H9 (cell line): ENCODE data around the gene GAL3ST2. TPM values are rescaled to one million over a fixed set of nuclear protein-coding genes. Genes with fewer than 3 reads are reported as not detected.

Experiments used
- DNase-seq: peaks from one replicate; pipeline ENCODE4 v3.0.0-alpha.2; 2017
- H2AFZ ChIP-seq: one replicate; pipeline ENCODE4 v1.6.1; 2013; ENCODE audit warnings: mild to moderate bottlenecking, low read length, control low read depth, moderate library complexity
- H2AK5ac ChIP-seq: 2 replicates; pipeline ENCODE4 v1.6.1; 2013; ENCODE audit warnings: low read length, control low read depth, mixed read lengths; ENCODE audit not compliant: insufficient read length
- H2BK120ac ChIP-seq: one replicate; pipeline ENCODE4 v1.6.1; 2013; ENCODE audit warnings: low read depth, mild to moderate bottlenecking, low read length, control low read depth, inconsistent platforms; ENCODE audit not compliant: poor library complexity, severe bottlenecking
- H2BK12ac ChIP-seq: 2 replicates; pipeline ENCODE4 v1.6.1; 2013; ENCODE audit warnings: low read length, control low read depth, mixed read lengths, low read depth; ENCODE audit not compliant: insufficient read length
- H2BK15ac ChIP-seq: 2 replicates; pipeline ENCODE4 v1.6.1; 2013; ENCODE audit warnings: low read depth, low read length, control low read depth
- H2BK20ac ChIP-seq: one replicate; pipeline ENCODE4 v1.6.1; 2013; ENCODE audit warnings: low read depth, mild to moderate bottlenecking, low read length, control low read depth, inconsistent platforms; ENCODE audit not compliant: poor library complexity, severe bottlenecking
- H2BK5ac ChIP-seq: 2 replicates; pipeline ENCODE4 v1.6.1; 2013; ENCODE audit warnings: low read length, control low read depth, mixed read lengths; ENCODE audit not compliant: insufficient read length
- H3K14ac ChIP-seq: 2 replicates; pipeline ENCODE4 v1.6.1; 2013; ENCODE audit warnings: low read length, control low read depth; ENCODE audit not compliant: insufficient read depth
- H3K18ac ChIP-seq: 2 replicates; pipeline ENCODE4 v1.6.1; 2013; ENCODE audit warnings: low read depth, mild to moderate bottlenecking, mixed read lengths, low read length, control low read depth; ENCODE audit not compliant: insufficient read length
- H3K23ac ChIP-seq: 2 replicates; pipeline ENCODE4 v1.6.1; 2013; ENCODE audit warnings: low read length, control low read depth, mixed read lengths, low read depth; ENCODE audit not compliant: insufficient read length
- H3K23me2 ChIP-seq: 2 replicates; pipeline ENCODE4 v1.6.1; 2013; ENCODE audit warnings: low read depth, mild to moderate bottlenecking, mixed read lengths, low read length, control low read depth; ENCODE audit not compliant: insufficient read length, poor library complexity, severe bottlenecking
- H3K27ac ChIP-seq: 2 replicates; pipeline ENCODE4 v1.5.1; 2013; ENCODE audit warnings: low read length, control low read depth, mixed read lengths, low read depth; ENCODE audit not compliant: insufficient read length
- H3K27me3 ChIP-seq: 2 replicates; pipeline ENCODE4 v1.6.1; 2013; ENCODE audit warnings: low read length, control low read depth, inconsistent platforms; ENCODE audit not compliant: insufficient read depth
- H3K4ac ChIP-seq: 2 replicates; pipeline ENCODE4 v1.6.1; 2013; ENCODE audit warnings: low read depth, mild to moderate bottlenecking, control low read depth, inconsistent platforms, low read length, moderate library complexity
- H3K4me1 ChIP-seq: 2 replicates; pipeline ENCODE4 v1.6.1; 2013; ENCODE audit warnings: low read length, control low read depth, inconsistent platforms; ENCODE audit not compliant: insufficient read depth
- H3K4me2 ChIP-seq: 2 replicates; pipeline ENCODE4 v1.6.1; 2013; ENCODE audit warnings: low read length, control low read depth, mixed read lengths; ENCODE audit not compliant: insufficient read length, insufficient read depth
- H3K56ac ChIP-seq: 2 replicates; pipeline ENCODE4 v1.6.1; 2013; ENCODE audit warnings: low read depth, mild to moderate bottlenecking, mixed read lengths, low read length, control low read depth; ENCODE audit not compliant: insufficient read length
- H3K79me1 ChIP-seq: 2 replicates; pipeline ENCODE4 v1.6.1; 2013; ENCODE audit warnings: low read depth, mild to moderate bottlenecking, moderate library complexity, low read length, control low read depth, inconsistent platforms; ENCODE audit not compliant: insufficient read depth, poor library complexity, severe bottlenecking
- H3K79me2 ChIP-seq: 2 replicates; pipeline ENCODE4 v1.6.1; 2013; ENCODE audit warnings: low read length, control low read depth, inconsistent platforms; ENCODE audit not compliant: insufficient read depth
- H3K9ac ChIP-seq: 2 replicates; pipeline ENCODE4 v1.6.1; 2013; ENCODE audit warnings: low read length, control low read depth, mixed read lengths; ENCODE audit not compliant: insufficient read length; ENCODE audit errors: extremely low read depth
- H3K9me3 ChIP-seq: one replicate; pipeline ENCODE4 v1.6.1; 2013; ENCODE audit warnings: low read depth, low read length, inconsistent platforms; ENCODE audit not compliant: control insufficient read depth
- H3T11ph ChIP-seq: one replicate; pipeline ENCODE4 v1.6.1; 2013; ENCODE audit warnings: mild to moderate bottlenecking, low read length, control low read depth, inconsistent platforms
- H4K20me1 ChIP-seq: one replicate; pipeline ENCODE4 v1.6.1; 2013; ENCODE audit not compliant: control insufficient read depth, insufficient read length, insufficient read depth
- H4K5ac ChIP-seq: 2 replicates; pipeline ENCODE4 v1.6.1; 2013; ENCODE audit warnings: low read depth, mild to moderate bottlenecking, mixed read lengths, low read length, control low read depth; ENCODE audit not compliant: insufficient read length
- H4K8ac ChIP-seq: replicated peaks from 2 replicates; pipeline ENCODE4 v1.6.1; 2013; ENCODE audit warnings: low read length, control low read depth, mixed read lengths, low read depth; ENCODE audit not compliant: insufficient read length
- H4K91ac ChIP-seq: 2 replicates; pipeline ENCODE4 v1.6.1; 2013; ENCODE audit warnings: low read depth, mild to moderate bottlenecking, moderate library complexity, mixed read lengths, low read length, control low read depth; ENCODE audit not compliant: insufficient read length
- H3K27ac Mint-ChIP-seq, 3 experiments: 2 replicates in 2 of 3; 3 replicates in 1 of 3; pipeline ENCODE4 v1.8.0; 2020 to 2021; ENCODE audit warnings: mixed read lengths in 3 of 3, mild to moderate bottlenecking in 1 of 3, moderate library complexity in 1 of 3
- H3K27me3 Mint-ChIP-seq: 2 replicates; pipeline ENCODE4 v1.8.0; 2021; ENCODE audit warnings: low read depth, mild to moderate bottlenecking, moderate library complexity, mixed read lengths
- H3K36me3 Mint-ChIP-seq, 3 experiments: 2 replicates in 2 of 3; 3 replicates in 1 of 3; pipeline ENCODE4 v1.8.0; 2020 to 2021; ENCODE audit warnings: low read depth in 3 of 3, mixed read lengths in 3 of 3; ENCODE audit not compliant: insufficient read depth in 1 of 3
- H3K4me1 Mint-ChIP-seq, 2 experiments: 2 replicates each; pipeline ENCODE4 v1.8.0; 2020; ENCODE audit warnings: mixed read lengths in 2 of 2
- H3K4me3 Mint-ChIP-seq, 2 experiments: 2 replicates in 1 of 2; 3 replicates in 1 of 2; pipeline ENCODE4 v1.8.0; 2020 to 2021; ENCODE audit warnings: mild to moderate bottlenecking in 2 of 2, mixed read lengths in 2 of 2, moderate library complexity in 1 of 2
- H3K9me3 Mint-ChIP-seq, 2 experiments: 2 replicates in 1 of 2; 3 replicates in 1 of 2; pipeline ENCODE4 v1.8.0; 2020; ENCODE audit warnings: mild to moderate bottlenecking in 2 of 2, mixed read lengths in 2 of 2, moderate library complexity in 1 of 2
- CTCF ChIP-seq: fragments of 200-600 bp; sonication (generic); conservative IDR thresholded peaks from 3 replicates; pipeline ENCODE4 v1.8.0; 2021; ENCODE audit warnings: antibody characterized with exemption, mild to moderate bottlenecking
- WGBS: extraction: QIAGEN DNeasy Blood & Tissue Kit; methylation state at CpG from one replicate; pipeline ENCODE4 v1.1.7; 2013; ENCODE audit warnings: missing lambda C conversion rate, low lambda C conversion rate, mixed read lengths; ENCODE audit not compliant: insufficient read length; ENCODE audit errors: extremely low coverage; 5-methylcytosine and 5-hydroxymethylcytosine counted together
- total RNA-seq: library from RNA; stranded (reverse); gene quantifications from 2 replicates; pipeline ENCODE4 v1.2.1, GENCODE V29; 2021

GAL3ST2 gene
- total RNA-seq, 1 experiment from 2014 or later: 0.33 TPM

- Histone ChIP-seq H3K4me2 (no peak overlapping the region), H3K79me1 (no peaks in the 10 kb centered on the region), H4K8ac (no peak overlapping the region), H3K27me3 (no peaks in the 10 kb centered on the region), H2AFZ (no peak overlapping the region), H4K5ac (no peak overlapping the region), H3K56ac (no peak overlapping the region), H2BK5ac (no peak overlapping the region), H3K9me3 (no peaks in the 10 kb centered on the region), H3K23me2 (no peaks in the 10 kb centered on the region), H3K18ac (no peak overlapping the region), H2BK12ac (no peak overlapping the region), H3K14ac (no peak overlapping the region; the same call in 1 of the 2 replicates), H2BK15ac (no peak overlapping the region), H4K20me1 (no peaks in the 10 kb centered on the region), H4K91ac (no peak overlapping the region), H3K9ac (no peak overlapping the region), H3K27ac (no peak overlapping the region), H3T11ph (no peak overlapping the region), H2BK20ac (no peak overlapping the region), H3K79me2 (no peaks in the 10 kb centered on the region), H3K4ac (no peak overlapping the region), H3K4me1 (no peaks in the 10 kb centered on the region), H3K23ac (no peak overlapping the region), H2AK5ac (no peak overlapping the region), H2BK120ac (no peak overlapping the region)
- no peaks in the 10 kb centered on the region for H3K9me3 Mint-ChIP-seq
- peak; percentile 22 for DNase-seq
- no peak overlapping the region for H3K4me3 Mint-ChIP-seq
- H3K27ac Mint-ChIP-seq: no peak overlapping the region
- WGBS: no CpG with 5 or more reads among the region's 39 CpGs
- H3K36me3 Mint-ChIP-seq: no peaks in the 10 kb centered on the region
- TF ChIP-seq CTCF: no peak
- H3K27me3 Mint-ChIP-seq: peaks cover 3% of the 10 kb centered on the region
- H3K4me1 Mint-ChIP-seq: no peaks in the 10 kb centered on the region
Observed at GRCh38 chr2:241852116-241852980, 75.7 kb downstream of the GAL3ST2 start.
